KOPT-K1 (cell line): Measurements from ENCODE around the gene TAS2R20.
"Not testable (repeated sequence)": the region's sequence is repeated elsewhere in the genome, so short reads cannot be mapped to it uniquely, and the experiment has no call there.

Experiments
- H3K27ac ChIP-seq: fragments of 200-600 bp; sonication (generic); 2 replicates; pipeline ENCODE4 v1.5.1; 2016; ENCODE audit warnings: antibody characterized with exemption, mild to moderate bottlenecking, low read depth, low read length; ENCODE audit not compliant: poor library complexity, severe bottlenecking
- H3K36me3 ChIP-seq: fragments of 200-600 bp; sonication (generic); 2 replicates; pipeline ENCODE4 v1.5.1; 2017; ENCODE audit warnings: antibody characterized with exemption, mild to moderate bottlenecking, low read length, moderate library complexity; ENCODE audit not compliant: insufficient read depth
- H3K9me3 ChIP-seq: fragments of 200-600 bp; sonication (generic); 2 replicates; pipeline ENCODE4 v1.5.1; 2017; ENCODE audit warnings: antibody characterized with exemption, low read length, mild to moderate bottlenecking; ENCODE audit not compliant: insufficient read depth, poor library complexity, severe bottlenecking

Gene TAS2R20, protein sequence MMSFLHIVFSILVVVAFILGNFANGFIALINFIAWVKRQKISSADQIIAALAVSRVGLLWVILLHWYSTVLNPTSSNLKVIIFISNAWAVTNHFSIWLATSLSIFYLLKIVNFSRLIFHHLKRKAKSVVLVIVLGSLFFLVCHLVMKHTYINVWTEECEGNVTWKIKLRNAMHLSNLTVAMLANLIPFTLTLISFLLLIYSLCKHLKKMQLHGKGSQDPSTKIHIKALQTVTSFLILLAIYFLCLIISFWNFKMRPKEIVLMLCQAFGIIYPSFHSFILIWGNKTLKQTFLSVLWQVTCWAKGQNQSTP

DNA sequence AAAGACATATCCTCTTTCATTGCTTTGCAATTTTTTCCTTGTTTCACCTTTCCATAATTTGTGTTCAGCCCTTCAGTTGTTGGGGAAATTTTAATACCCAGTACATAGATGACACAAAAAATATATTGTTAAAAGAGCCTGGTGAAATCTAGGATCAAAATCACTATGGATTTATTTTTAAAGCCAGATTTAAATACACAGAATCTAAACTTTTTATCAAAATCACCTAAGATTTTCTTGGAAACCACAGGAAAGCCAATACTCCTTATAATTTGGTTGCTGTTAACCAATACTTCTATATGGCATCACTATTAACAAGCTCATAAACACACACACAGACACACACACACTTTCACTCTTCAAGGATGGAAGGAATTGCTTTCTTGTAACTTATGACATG, at the start of gene TAS2R20:
TSS of gene TAS2R20 (minus strand) at position 101 of the 400 bp plus-strand sequence. CDS start 429 bp downstream, outside the sequence.
- Histone ChIP-seq H3K27ac (no peak within 1 kb of the TSS), H3K9me3 (peaks cover 8% of the 10 kb centered on the region), H3K36me3 (peaks cover 16% of the 10 kb centered on the region; the same call in 1 of the 2 replicates)

DNA sequence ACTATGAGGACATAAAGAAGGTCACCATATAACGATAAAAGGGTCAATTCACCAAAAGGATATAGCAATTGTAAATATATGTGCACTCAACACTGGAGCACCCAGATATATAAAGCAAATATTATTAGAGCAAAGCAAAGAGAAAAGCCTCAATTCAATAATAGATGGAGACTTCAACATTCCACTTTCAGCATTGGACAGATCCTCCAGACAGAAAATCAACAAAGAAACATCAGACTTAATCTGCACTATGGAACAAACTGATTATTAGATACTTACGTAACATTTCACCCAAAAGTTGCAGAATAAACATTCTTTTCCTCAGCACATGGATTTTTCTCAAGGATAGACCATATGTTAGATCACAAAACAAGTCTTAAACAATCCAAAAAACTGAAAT, 43.3 kb upstream of the TAS2R20 start:
- Histone ChIP-seq H3K9me3 (peaks cover 25% of the 10 kb centered on the region), H3K36me3 (peaks cover 33% of the 10 kb centered on the region)
- H3K27ac ChIP-seq, result not testable (repeated sequence)

DNA sequence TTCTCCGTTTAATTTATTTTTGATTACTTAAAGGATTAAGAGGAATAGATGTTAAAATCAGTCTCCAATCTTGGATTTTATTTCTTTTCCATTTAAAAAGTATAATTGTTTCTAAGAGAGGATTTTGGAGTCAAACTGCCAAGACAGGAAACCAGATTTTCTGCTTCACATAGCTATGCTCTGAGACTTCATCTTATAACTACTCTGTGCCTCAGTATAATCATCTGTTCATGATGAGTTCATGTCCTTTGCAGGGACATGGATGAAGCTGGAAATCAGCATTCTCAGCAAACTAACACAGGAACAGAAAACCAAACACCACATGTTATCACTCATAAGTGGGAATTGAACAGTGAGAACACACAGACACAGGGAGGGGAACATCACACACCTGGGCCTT, 42.1 kb upstream of the TAS2R20 start:
- peaks cover 27% of the 10 kb centered on the region for H3K36me3 ChIP-seq
- peaks cover 25% of the 10 kb centered on the region for H3K9me3 ChIP-seq
- no peak overlapping the region for H3K27ac ChIP-seq

DNA sequence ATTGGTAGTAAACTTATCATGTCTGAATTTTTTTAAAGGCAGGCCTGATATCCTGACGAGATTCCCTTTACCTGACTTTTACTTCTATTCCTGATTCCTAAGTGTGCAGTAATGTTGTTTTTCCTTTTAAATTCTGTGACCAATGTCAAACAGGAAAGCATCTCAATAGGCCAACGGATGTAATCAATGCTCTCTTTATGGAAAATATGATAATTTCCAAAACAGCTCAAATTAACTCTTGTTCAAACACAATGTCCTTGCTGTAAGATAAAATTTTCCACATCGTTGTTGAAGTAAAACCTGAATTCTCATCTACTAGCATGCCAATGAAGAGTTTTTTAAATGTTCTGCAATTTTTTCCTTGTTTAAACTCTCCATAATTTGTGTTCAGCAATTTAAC, 41.1 kb upstream of the TAS2R20 start:
- Histone ChIP-seq H3K36me3 (peaks cover 18% of the 10 kb centered on the region), H3K9me3 (peaks cover 22% of the 10 kb centered on the region), H3K27ac (no peak overlapping the region)

DNA sequence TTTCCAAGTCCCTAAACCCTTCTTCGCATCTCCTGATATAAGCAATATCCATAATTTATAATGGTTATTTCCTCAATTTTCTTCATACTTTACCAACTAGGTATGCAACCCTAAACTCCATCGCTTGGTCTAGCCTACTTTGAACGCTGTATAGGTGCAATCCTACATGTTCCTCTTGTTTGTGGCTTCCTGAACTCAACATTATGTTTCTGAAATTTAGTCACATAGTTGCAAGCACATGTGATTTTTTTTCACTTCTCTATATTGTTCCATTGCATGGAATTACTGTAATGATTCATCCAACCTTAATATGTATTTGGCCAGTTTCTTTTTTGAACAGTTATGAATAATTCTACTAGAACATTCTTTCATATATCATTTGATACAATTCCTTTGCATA, 35.9 kb upstream of the TAS2R20 start:
- not testable (repeated sequence) for H3K9me3 ChIP-seq

DNA sequence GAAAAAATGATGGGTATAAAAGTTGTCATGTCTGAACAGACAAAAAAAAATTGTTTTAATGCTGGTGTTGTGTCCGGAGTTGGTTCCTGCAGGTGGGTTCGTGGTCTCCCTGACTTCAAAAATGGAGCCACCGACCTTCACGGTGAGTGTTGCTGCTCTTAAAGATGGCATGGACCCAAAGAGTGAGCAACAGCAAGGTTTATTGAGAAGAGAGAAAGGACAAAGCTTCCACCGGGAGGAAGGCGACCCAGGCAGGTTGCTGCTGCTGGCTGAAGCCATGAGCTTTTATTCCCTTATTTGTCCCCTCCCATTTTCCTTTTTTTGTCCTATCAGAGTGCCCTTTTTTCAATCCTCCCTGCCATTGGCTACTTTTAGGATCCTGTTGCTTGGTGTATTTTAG, 33.2 kb upstream of the TAS2R20 start, which contains the start of gene TAS2R31:
TSS of gene TAS2R31 (minus strand) at position 101 of the 400 bp plus-strand sequence. CDS start at position 29, 72 bp downstream.
- peaks cover 3% of the 10 kb centered on the region for H3K9me3 ChIP-seq
- H3K36me3 ChIP-seq, result peaks cover 20% of the 10 kb centered on the region; the same call in 1 of the 2 replicates
- H3K27ac ChIP-seq, result no peak within 1 kb of the TSS

More for the DNA sequence above, 35.9 kb upstream of the TAS2R20 start:
- H3K36me3 ChIP-seq, H3K27ac ChIP-seq: not testable (repeated sequence)

DNA sequence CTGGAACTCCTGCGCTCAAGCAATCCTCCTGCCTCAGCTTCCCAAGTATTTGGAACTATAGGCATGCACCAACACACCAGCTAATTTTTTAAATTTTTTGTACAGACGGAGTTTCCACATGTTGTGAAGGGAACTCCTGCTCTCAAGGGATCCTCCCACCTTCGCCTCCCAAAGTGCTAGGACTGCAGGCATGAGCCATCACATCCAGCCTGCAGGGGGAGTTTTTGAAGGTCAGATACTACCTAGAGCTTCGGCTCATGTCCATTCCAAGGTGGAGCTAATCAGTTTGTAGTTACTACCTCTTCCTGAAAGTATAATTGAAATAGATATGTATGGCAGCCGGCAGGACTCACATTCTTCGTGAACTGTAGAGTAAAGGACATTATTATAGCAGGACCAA, 28.0 kb upstream of the TAS2R20 start:
- Histone ChIP-seq H3K27ac (no peak overlapping the region), H3K9me3 (peaks cover 16% of the 10 kb centered on the region), H3K36me3 (peaks cover 25% of the 10 kb centered on the region)

DNA sequence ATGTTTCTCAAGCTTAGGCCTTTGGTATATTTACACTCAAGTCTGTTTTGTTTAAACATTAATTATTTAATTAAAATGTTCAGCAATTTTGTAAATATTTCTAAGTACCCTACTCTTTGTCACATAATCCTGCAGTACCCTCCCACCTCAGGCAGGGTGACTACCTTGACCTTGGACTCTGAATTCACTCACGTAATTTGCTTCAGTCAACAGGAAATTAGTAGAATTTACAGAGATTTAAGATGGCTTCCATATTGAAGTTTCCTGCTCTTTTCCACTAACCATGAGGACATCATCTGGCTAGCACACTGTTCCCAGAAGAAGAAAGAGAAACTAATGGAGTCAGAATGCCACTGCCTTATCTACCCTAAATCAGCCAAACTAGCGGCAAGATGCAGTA, 25.3 kb upstream of the TAS2R20 start:
- Histone ChIP-seq H3K36me3 (peaks cover 24% of the 10 kb centered on the region), H3K27ac (no peak overlapping the region), H3K9me3 (peaks cover 16% of the 10 kb centered on the region)

DNA sequence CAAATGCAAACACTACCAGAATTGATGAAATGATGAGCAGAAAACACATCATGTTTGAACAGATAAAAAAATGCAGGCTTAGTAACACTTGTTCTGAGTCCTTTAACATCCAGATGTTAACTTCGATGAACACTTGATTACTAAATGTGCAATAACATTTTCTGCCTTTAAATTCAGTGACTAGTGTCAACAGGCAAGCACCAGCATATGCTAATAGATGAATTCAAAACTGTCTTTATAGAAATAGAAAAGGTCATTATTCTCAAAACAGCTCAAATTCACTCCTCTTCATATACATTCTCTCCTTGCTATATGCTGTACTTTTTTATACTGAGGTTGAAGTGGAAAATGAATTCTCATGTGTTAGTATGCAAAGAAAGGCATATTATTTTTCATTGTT, 24.4 kb upstream of the TAS2R20 start, which contains the start of gene TAS2R19:
TSS of gene TAS2R19 (minus strand) at position 101 of the 400 bp plus-strand sequence. CDS start at position 52, 49 bp downstream.
- H3K9me3 ChIP-seq, result peaks cover 16% of the 10 kb centered on the region
- no peak within 1 kb of the TSS for H3K27ac ChIP-seq
- H3K36me3 ChIP-seq, result peaks cover 20% of the 10 kb centered on the region

DNA sequence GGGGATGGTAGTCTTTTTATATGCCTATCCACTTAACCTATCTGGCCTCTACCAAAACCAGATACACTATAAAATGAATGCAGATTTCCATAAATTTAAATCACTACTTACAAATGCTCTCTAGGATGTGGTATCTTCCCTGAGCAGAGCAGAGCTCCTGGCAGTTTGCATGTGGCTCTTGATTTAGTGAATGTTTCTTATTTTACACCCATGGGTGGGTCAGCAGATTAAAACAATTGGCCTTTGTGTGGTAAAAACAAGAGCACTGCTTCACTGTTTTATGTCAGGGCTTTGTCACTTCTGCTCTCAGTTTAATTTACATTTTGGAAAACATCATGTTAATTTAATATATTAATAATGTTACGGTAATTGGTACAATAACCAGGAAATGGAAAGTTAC, 18.8 kb upstream of the TAS2R20 start:
- Histone ChIP-seq H3K27ac (no peak overlapping the region), H3K9me3 (no peaks in the 10 kb centered on the region), H3K36me3 (peaks cover 15% of the 10 kb centered on the region; the same call in 1 of the 2 replicates)

DNA sequence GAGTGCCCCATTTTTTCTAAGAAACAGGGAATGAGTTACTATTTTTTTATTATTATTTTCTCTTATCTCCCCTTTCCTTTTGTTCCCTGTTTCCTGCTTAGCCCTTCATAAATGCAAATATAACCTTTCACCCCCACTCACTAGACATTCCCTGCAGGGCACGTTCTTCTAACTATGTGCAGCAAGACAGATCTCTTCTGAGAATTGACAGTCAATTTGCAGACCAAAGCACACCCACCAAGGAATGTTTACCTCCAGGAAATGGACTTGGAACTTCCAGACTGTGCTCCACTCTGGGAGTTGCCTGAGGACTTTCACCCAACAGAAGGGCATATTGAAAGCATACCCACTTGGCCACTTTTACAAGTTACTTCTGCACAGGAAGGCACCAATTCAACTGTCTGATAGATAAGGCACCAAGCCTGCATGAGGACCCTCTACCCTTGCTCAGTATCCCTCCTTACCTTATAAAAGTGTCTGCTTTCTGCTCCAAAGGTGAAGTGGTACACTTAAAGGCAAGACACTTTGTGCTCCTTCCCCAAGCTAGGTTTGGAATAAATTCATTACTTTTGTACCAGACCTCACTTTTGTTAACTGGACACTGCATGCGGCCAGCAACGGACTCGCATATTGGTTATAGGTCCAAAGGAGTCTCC, 17.8 kb upstream of the TAS2R20 start:
- Histone ChIP-seq H3K36me3 (peaks cover 10% of the 10 kb centered on the region; the same call in 1 of the 2 replicates), H3K27ac (no peak overlapping the region), H3K9me3 (no peaks in the 10 kb centered on the region)

DNA sequence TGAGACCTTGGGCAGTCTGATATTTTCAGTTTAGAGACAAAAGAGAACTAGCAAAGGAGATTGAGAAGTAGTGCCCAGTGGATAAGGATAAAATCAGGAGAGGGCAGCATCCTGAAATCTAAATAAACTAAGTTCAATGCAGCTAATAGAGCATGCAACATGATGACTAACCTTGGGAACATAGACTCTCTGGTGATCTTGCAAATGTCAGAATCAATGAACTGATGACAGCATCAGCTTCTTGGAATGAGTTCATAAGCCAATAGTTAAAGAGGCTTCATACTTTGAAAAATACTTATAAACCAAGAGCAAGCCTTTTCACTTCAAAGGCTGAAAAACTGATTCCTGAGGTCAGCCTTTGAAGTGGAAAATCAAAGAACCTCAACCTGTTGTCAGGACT, 16.1 kb upstream of the TAS2R20 start:
- Histone ChIP-seq H3K9me3 (no peaks in the 10 kb centered on the region), H3K36me3 (peaks cover 10% of the 10 kb centered on the region; the same call in 1 of the 2 replicates), H3K27ac (no peak overlapping the region)

DNA sequence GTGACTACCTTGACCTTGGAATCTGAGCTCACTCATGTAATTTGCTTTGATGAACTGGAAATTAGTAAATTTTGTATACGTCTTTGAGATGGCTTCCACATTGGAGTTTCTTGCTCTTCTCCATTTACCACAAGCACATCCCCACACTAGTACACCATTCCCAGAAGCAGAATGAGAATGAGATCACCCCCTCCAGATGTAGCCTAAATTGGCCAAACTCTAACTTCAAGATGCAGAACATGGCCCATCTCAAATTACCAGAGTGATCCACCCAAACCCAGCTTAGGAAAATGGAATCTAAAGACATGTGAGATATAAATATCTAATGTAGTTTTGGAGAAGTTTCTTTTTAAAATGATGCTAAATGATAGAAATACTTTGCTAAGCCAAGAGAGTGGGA, 9.5 kb upstream of the TAS2R20 start:
- no peak overlapping the region for H3K27ac ChIP-seq
- H3K9me3 ChIP-seq, result no peaks in the 10 kb centered on the region
- peaks cover 4% of the 10 kb centered on the region; the same call in 1 of the 2 replicates for H3K36me3 ChIP-seq

DNA sequence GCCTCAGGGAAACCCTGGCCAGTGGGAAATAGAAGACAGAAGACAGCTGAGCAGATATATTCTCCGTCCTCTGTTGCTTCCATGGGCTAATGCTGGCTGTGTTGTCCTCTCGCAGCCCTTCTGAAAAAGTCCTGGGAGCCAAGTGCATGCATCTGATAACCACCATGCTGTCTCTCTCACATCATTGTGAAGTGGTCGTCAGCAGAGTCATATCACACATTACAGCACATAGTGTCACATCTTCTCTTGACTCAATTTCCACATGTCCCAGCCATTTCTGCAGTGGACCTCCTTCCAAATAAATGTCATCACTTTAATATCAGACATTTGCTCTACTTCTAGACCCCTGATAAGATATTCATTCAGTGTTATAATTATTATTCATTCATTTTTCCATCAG, 3.8 kb downstream of the TAS2R20 start:
- no peak overlapping the region for H3K27ac ChIP-seq

DNA sequence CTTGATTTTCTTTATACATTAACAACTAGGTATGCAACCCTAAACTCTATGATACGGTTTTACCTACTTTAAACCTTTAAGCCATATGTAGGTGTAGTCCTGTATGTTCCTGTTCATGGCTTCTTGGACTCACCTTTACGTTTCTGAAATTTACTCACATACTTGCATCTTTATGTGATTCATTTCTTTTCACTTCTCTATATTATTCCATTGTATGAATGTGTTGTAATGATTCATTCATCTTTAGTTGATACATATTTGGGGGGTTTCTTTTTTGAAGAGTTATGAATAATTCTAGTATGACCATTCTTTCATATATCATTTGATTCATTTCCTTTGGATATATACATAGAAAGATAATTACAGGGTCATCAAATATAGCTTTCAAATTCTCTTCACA, 9.0 kb downstream of the TAS2R20 start:
- peaks cover 25% of the 10 kb centered on the region; the same call in 1 of the 2 replicates for H3K36me3 ChIP-seq
- H3K9me3 ChIP-seq, result peaks cover 12% of the 10 kb centered on the region
- H3K27ac ChIP-seq, result no peak overlapping the region

More for the DNA sequence above, 3.8 kb downstream of the TAS2R20 start:
- peaks cover 12% of the 10 kb centered on the region for H3K9me3 ChIP-seq
- peaks cover 28% of the 10 kb centered on the region; the same call in 1 of the 2 replicates for H3K36me3 ChIP-seq
